ENCODE data around the gene NFAM1.

Gene NFAM1

GRCh38 chr22:42432020-42432596 lies at the start of gene NFAM1:
TSS of gene NFAM1 (minus strand) at chr22:42432403. CDS start at chr22:42432357, 46 bp downstream.
- H3K4me2 ChIP-seq (ENCODE audit: low read length): no peak within 1 kb of the TSS

GRCh38 chr22:42475122-42475521 lies 42.9 kb upstream of the NFAM1 start:
- TF ChIP-seq CTCF (IDR thresholded peaks at IDR 0.05; ENCODE audit: low read depth, low read length, poor library complexity, severe bottlenecking) (no peak), EZH2phosphoT487 (IDR thresholded peaks at IDR 0.05; ENCODE audit: borderline replicate concordance, low read length) (no peak)
- Histone ChIP-seq H3K9me2 (replicated peaks; ENCODE audit: control insufficient read depth, low read length) (no peaks in the 10 kb centered on the region), H3K9me3 (ENCODE audit: control insufficient read depth, insufficient read depth, low read length) (no peaks in the 10 kb centered on the region)

More at GRCh38 chr22:42432020-42432596, at the start of gene NFAM1:
- H3K27me3 ChIP-seq (ENCODE audit: control insufficient read depth, low read length): peaks cover 46% of the 10 kb centered on the region
- H3F3A ChIP-seq (ENCODE audit: control insufficient read depth, insufficient read depth): peaks cover 6% of the 10 kb centered on the region; the same call in 1 of the 2 replicates
- no peak; the same call in 1 of the 2 replicates for TF ChIP-seq EZH2phosphoT487 (IDR thresholded peaks at IDR 0.05; ENCODE audit: borderline replicate concordance, low read length)
- TF ChIP-seq CTCF (IDR thresholded peaks at IDR 0.05; ENCODE audit: low read depth, low read length, poor library complexity, severe bottlenecking): no peak
- H3K4me1 ChIP-seq (ENCODE audit: control insufficient read depth, low read length): peaks cover 36% of the 10 kb centered on the region
- no peak within 1 kb of the TSS for H3K27ac ChIP-seq (ENCODE audit: low read depth, low read length)
- H3K9me3 ChIP-seq (ENCODE audit: control insufficient read depth, insufficient read depth, low read length): no peaks in the 10 kb centered on the region
- no peaks in the 10 kb centered on the region for H3K36me3 ChIP-seq (ENCODE audit: control insufficient read depth, low read length)
- no peak within 1 kb of the TSS for H3K4me3 ChIP-seq (ENCODE audit: low read length)
- H4K20me1 ChIP-seq (ENCODE audit: control insufficient read depth, insufficient read depth, low read depth, low read length): no peaks in the 10 kb centered on the region
- no peaks in the 10 kb centered on the region for H3K79me2 ChIP-seq (ENCODE audit: control insufficient read depth, low read length)
- H3K9me2 ChIP-seq (replicated peaks; ENCODE audit: control insufficient read depth, low read length): no peaks in the 10 kb centered on the region

GRCh38 chr22:42473484-42474193 lies 41.4 kb upstream of the NFAM1 start:
- Histone ChIP-seq H3K27me3 (ENCODE audit: control insufficient read depth, low read length) (peaks cover 34% of the 10 kb centered on the region), H3K79me2 (ENCODE audit: control insufficient read depth, low read length) (no peaks in the 10 kb centered on the region), H3K9me2 (replicated peaks; ENCODE audit: control insufficient read depth, low read length) (no peaks in the 10 kb centered on the region), H3K36me3 (ENCODE audit: control insufficient read depth, low read length) (no peaks in the 10 kb centered on the region), H3K27ac (ENCODE audit: low read depth, low read length) (no peak overlapping the region), H3K4me3 (ENCODE audit: low read length) (no peak overlapping the region), H3F3A (ENCODE audit: control insufficient read depth, insufficient read depth) (0 out of 2 replicates have a peak, but pooled peaks cover 2% of the 10 kb centered on the region), H3K9me3 (ENCODE audit: control insufficient read depth, insufficient read depth, low read length) (no peaks in the 10 kb centered on the region), H3K4me1 (ENCODE audit: control insufficient read depth, low read length) (peaks cover 7% of the 10 kb centered on the region), H4K20me1 (ENCODE audit: control insufficient read depth, insufficient read depth, low read depth, low read length) (no peaks in the 10 kb centered on the region), H3K4me2 (ENCODE audit: low read length) (no peak overlapping the region)
- peak; percentile 75 for TF ChIP-seq CTCF (IDR thresholded peaks at IDR 0.05; ENCODE audit: low read depth, low read length, poor library complexity, severe bottlenecking)
- TF ChIP-seq EZH2phosphoT487 (IDR thresholded peaks at IDR 0.05; ENCODE audit: borderline replicate concordance, low read length): no peak

More at GRCh38 chr22:42475122-42475521, 42.9 kb upstream of the NFAM1 start:
- H3K4me3 ChIP-seq (ENCODE audit: low read length): no peak overlapping the region
- no peaks in the 10 kb centered on the region for H3K79me2 ChIP-seq (ENCODE audit: control insufficient read depth, low read length)
- H3F3A ChIP-seq (ENCODE audit: control insufficient read depth, insufficient read depth): 0 out of 2 replicates have a peak, but pooled peaks cover 2% of the 10 kb centered on the region
- no peaks in the 10 kb centered on the region for H3K36me3 ChIP-seq (ENCODE audit: control insufficient read depth, low read length)
- no peaks in the 10 kb centered on the region for H4K20me1 ChIP-seq (ENCODE audit: control insufficient read depth, insufficient read depth, low read depth, low read length)
- no peak overlapping the region for H3K4me2 ChIP-seq (ENCODE audit: low read length)
- peaks cover 18% of the 10 kb centered on the region for H3K4me1 ChIP-seq (ENCODE audit: control insufficient read depth, low read length)
- no peak overlapping the region for H3K27ac ChIP-seq (ENCODE audit: low read depth, low read length)
- peaks cover 28% of the 10 kb centered on the region for H3K27me3 ChIP-seq (ENCODE audit: control insufficient read depth, low read length)

All from DOHH2 (cell line).